GM12874 (cell line): ENCODE measurements around the gene TECPR2.

Experiments used
- CTCF ChIP-seq: IDR thresholded peaks from 2 replicates; pipeline ENCODE4 v1.5.1; 2011; ENCODE audit warnings: low read depth, mild to moderate bottlenecking, control low read depth, low read length, moderate library complexity; ENCODE audit not compliant: insufficient read depth

Gene TECPR2

GRCh38 chr14:102499401-102500157 lies 136.8 kb downstream of the TECPR2 start:
- no peak for TF ChIP-seq CTCF

DNA sequence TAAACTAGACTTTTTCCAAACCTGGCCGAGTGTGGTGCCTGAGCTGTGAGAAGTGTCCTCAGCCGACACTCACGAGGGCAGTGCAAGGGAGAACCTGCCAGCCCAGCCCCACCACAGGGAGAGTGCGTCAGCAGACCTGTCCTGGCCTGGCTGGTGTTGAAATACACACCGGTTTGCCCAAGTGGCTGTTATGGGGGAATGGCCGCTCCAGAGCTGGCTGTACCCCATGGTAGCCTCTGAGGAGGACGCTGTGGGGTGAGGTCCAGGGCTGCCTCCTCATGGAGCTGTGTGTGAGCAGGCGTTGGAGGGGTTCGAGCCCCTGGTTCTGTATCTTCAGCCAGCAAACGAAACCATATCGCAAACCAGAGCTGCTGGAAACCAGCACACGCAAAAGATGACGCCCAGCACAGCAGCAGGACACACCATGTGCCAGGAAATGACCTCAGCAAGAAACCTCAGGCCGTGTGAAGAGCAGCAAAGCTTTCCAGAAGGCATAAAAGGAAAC lies 137.5 kb downstream of the TECPR2 start:
- no peak for TF ChIP-seq CTCF

GRCh38 chr14:102500713-102501112 lies 138.0 kb downstream of the TECPR2 start:
- TF ChIP-seq CTCF = no peak

DNA sequence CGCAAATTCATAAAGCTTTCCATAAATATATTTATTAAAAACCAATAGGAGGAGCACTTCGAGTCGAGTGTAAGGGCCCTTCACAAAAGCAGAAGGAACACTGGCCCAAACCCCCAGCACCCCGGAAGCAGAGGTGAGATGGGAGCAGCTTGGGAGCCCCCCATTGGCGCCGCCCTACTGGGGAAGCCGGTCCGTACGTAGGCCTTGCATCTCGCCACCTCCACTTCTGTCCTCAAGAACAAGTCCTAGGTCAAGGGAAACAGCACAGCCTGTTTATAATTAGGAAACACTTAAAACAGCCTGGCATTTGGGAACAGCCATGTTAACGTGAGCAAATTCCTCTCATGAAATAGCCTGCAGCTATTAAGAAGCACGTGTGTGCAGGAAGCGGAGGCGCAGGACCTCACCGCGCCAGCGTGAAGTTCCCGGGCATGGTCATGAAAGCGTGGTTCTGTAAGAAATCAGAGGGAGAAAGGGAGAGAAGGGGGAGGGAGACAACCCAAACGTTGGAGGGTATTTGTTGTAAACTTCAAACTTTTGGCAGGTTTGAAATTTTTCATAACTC lies 139.1 kb downstream of the TECPR2 start:
- TF ChIP-seq CTCF = 0 out of 2 replicates have a peak, but pooled peaks have one; percentile 21

DNA sequence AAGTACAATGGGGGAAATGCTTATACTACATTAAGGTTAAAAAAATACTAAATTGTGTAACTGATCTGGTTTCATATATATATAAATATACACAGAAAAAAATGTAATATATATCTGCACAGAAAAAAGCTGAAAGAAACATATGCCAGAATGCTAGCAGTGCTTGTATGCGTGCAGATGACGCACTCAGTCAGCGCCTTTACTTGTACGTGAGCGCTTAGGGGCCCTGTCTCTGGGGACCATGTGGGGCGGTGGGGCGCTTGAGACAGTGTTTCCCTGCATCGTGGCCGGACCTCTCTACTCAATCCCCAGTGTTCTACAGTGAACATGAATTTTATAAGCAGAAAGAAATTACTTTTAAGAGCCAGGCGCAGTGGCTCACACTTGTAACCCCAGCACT lies 139.8 kb downstream of the TECPR2 start:
- no peak for TF ChIP-seq CTCF

DNA sequence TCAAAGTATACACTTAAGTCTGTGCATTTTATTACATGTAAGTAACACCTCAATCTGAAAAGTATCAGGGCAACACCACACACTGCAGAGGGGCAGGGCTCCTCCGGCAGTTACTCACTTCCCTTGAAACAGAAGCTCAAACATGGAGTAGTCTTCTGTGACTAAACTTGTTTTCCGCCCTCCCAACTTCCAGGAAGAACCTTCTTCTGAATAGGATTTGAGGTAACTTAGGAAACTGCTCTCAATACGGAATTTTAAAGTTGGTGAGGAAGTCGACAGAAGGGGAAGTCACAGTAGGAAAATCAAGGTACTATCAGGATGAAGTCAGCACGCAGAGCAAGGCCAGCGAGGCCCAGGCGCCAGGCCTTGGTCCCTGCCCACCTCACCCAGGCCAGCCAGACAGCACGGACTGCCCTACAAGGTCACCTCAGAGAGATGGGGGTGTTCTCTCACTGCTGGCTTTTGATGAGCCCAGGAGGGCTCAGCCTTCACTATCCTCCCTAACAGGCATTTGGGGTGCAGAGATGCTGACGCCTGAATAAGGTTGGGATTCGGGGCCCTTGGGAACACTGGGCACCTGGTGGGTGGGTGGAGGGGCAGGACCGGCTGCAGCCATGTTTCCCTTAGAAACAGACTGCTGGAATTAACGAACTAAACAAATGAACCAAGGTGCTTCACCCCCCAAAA lies 141.0 kb downstream of the TECPR2 start:
- no peak for TF ChIP-seq CTCF

GRCh38 chr14:102504328-102504999 lies 141.7 kb downstream of the TECPR2 start:
- TF ChIP-seq CTCF = no peak
